ENCODE measurements around the gene CNBP.
"Not testable (repeated sequence)": the region's sequence is repeated elsewhere in the genome, so short reads cannot be mapped to it uniquely, and the experiment has no call there.

CNBP gene

GRCh38 chr3:129184784-129185542, 1.3 kb upstream of the CNBP start:
- DNase-seq, result not testable (repeated sequence)

DNA sequence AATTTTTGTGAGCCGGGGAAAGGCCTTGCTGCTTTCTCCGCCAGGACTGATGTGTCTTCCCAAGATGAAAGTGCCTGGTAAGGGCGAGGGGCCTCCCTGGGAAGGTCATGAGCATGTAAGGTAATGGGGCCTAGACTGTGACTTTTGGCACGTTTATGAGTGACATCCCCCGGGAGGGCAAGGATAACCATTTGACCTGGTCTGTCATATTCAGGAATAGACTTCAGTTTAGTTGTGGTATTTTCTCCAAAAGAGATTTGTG, 631 bp upstream of the CNBP start:
- peak in 1 of 2 donors; percentile 35 for DNase-seq

- DNase-seq, result no peak
Observed at GRCh38 chr3:129182390-129183185, 1.1 kb downstream of the CNBP start.

GRCh38 chr3:129181819-129182218, 1.9 kb downstream of the CNBP start:
- no peak for DNase-seq

- DNase-seq, result no peak
Observed at GRCh38 chr3:129180461-129180860, 3.2 kb downstream of the CNBP start.

- no peak for DNase-seq
Observed at GRCh38 chr3:129176051-129176450, 7.6 kb downstream of the CNBP start.

GRCh38 chr3:129173725-129174124, 10.0 kb downstream of the CNBP start:
- DNase-seq, result no peak

DNA sequence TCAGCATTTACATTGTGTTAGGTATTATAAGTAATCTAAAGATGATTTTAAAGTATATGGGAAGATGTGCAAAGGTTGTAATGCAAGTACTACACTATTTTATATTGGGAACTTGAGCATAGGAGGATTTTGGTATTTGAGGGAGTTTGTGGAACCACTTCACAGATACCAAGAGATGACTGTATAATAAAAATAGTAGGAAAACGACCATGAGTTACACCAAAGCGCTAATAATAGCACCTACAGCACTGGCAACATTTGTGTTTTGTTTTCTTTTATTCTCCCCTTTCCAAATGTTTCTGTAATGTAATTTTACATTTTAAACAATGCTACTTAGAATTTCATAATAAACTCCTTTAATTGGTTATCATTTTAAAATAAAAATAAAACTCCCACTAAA, 10.5 kb downstream of the CNBP start:
- DNase-seq, result no peak

DNA sequence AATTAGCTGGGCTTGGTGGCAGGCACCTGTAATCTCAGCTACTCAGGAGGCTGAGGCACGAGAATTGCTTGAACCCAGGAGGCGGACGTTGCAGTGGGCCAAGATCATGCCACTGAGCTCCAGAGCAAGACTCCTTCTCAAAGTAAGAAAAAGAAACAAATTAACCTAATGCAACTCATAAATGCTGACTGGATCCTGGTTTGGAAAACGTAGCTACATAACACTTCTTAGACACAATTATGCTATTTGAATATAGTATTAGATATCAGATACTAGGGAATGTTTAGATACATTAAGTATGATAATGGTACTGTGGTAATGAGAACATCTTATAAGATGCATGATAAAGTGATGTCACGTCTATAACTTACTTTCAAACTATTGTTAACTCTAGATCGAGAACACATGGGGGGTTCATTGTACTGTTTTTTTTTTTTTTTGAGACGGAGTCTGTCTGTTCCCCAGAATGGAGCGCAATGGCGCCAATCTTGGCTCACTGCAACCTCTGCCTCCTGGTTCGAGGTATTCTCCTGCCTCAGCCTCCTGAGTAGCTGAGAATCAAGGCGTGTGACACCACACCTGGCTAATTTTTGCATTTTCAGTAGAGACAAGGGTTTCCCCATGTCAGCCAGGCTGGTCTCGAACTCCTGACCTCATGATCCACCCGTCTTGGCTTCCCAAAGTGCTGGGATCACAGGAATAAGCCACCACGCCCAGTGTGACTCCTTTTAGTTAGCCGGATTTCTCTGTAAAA, 16.9 kb downstream of the CNBP start:
- no peak for DNase-seq

DNA sequence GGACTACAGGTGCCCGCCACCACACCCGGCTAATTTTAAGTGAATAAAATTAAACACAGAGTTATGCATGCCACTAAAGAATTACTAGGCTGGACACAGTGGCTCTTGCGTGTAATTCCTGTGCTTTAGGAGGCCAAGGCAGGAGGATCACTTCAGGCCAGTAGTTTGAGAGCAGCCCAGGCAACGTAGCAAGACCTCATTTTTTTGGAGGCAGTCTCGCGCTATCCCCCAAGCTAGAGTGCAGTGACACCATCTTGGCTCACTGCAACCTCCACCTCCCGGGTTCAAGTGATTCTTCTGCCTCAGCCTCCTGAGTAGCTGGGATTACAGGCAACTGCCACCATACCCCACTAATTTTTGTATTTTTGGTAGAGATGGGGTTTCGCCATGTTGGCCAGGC, 18.1 kb downstream of the CNBP start:
- DNase-seq, result not testable (repeated sequence)

DNA sequence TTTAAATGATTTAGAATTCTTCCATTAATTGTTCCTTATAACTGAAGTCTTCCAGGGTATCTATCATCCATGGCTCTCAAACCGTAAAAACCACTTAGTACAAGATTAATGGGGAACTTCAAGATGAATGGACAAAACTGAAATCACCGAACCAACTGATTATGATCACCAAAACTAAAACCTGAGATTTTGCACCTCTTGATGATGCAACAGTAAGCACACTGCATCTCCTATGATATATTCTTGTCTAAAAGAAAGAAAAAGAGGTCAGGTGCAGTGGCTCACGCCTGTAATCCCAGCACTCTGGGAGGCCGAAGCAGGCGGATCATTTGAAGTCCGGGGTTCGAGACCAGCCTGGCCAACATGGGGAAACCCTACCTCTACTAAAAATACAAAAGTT, 19.2 kb downstream of the CNBP start:
- DNase-seq, result no peak

GRCh38 chr3:129162729-129163579, 20.7 kb downstream of the CNBP start:
- DNase-seq, result no peak

- DNase-seq, result no peak
Observed at GRCh38 chr3:129161860-129162271, 21.8 kb downstream of the CNBP start.

DNA sequence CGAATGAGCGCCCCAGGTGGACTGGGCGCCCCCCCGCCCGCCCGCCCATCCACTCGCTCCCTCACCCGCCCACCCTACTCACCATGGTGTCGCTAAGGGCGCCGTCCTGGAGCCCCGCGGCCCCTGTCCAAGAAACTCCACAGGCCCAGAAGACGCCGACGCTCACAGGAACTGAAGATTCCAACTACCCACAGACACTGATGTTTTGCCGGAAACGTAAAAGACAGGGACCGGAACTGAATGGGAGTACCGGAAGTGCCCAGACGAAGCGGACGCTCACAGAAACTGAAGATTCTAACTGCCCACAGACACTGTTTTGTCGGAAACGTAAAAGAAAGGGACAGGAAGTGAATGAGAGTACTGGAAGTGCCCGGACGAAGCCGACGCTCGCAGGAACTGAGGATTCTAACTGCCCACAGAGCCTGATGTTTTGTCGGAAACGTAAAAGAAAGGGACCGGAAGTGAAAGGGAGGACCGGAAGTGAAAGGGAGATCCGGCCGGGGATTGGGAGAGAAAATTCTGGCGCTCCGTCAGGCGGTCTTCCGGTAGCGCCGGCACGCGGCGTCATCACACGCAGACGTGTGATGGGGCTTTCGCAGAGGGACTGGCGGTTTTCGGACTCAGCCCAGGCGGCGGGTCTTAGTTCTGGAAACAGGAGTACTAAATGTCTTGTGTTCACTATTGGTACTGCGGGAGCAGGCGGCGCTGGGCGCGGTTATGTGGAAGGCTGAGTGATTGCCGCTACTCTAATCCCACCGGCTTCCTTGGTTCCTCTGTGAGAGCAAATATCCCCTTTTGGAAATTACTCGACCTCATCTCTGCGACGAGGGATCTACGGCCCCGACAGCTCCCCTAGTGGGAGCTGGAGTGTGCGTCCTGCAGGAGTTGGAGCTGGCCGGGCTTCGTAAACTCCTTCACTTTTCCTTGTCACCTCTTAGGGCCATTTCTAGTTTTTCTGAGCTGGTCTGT, 22.5 kb downstream of the CNBP start, which contains the start of gene ISY1:
Gene ISY1 (minus strand): TSS at position 173 of the 969 bp plus-strand sequence. CDS start 88 bp downstream, at position 85.
- peak; percentile 78 to 79 for DNase-seq

DNA sequence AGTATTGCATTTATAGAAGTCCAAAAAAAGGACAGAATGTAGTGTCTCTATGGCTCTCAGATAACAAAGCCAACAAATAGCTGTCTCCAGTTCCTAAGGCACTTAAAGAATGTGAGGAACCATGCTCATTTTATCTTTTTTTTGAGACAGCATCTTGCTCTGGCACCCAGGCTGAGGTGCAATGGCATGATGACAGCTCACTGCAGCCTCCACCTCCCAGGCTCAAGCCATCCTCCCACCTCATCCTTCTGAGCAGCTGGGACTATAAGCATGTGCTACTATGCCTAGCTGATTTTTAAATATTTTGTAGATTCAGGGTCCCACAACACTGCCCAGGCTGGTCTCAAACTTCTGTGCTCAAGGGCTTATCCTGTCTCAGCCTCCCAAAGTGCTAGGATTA, 38.9 kb downstream of the CNBP start:
- DNase-seq, result no peak

DNA sequence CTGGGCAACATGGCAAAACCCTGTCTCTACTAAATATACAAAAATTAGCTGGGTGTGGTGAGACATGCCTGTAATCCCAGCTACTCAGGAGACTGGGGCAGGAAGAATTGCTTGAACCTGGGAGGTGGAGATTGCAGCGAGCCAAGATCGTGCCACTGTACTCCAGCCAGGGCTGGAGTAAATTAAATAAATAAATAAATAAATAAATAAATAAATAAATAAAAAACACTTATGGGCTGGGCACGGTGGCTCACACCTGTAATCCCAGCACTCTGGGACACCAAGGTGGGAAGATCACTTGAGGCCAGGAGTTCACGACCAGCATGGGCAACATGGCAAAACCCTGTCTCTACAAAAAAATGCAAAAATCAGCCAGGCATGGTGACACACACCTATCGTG, 42.7 kb downstream of the CNBP start:
- not testable (repeated sequence) for DNase-seq

DNA sequence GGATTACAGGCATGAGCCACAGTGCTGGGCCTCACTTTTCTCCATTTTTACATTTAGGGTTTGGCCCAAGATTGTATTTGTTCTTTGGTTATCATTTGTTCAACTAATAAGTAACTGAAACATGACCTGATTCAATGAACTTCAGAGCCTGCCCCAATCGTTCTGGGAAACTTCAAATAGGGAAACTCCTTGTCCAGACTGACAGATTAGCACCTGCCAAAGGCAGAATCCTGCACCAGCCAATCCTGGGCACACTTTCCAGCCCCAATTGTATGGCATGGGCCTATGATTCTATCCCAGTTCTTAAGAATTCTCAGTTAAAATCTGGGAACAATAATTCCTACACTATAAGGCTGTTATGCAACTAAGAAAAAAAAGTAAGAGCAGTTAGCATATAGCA, 43.8 kb downstream of the CNBP start:
- DNase-seq, result no peak

- DNase-seq, result not testable (repeated sequence)
Observed at GRCh38 chr3:129136275-129136674, 47.4 kb downstream of the CNBP start.

DNA sequence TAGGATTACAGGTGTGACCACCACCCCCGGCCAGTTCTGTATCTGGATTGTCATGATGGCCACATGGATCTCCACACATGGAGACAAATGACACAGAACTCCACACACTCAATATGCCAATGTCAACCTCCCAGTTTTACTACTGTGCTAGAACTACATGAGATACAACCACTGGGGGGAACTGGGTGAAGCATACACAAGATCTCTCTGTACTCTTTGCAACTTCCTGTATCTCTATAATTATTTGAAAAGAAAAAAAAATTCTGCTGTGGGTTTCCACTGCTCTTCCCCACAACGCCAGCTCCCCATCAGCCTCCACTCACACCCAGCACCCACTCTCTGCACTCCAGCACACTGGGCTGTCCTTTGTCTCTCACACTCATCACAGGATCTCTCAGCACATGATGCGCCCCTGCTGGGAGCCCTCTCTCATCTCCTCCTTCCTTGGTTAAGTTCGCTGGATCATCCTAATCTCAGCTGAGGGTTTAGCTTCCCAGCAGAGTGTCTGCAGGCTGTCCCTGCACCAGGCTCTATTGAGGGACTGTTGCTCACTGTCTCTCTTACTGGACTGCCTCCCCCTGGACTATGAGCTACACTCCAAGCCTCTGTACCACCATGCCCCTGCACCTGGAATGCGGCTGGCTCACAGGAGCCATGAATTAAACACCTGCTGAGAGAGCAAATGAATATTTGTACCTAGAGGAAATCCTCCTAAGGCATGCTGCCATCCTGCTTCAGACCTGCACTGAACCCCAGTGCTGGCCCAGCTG, 51.4 kb downstream of the CNBP start:
- no peak for DNase-seq

DNA sequence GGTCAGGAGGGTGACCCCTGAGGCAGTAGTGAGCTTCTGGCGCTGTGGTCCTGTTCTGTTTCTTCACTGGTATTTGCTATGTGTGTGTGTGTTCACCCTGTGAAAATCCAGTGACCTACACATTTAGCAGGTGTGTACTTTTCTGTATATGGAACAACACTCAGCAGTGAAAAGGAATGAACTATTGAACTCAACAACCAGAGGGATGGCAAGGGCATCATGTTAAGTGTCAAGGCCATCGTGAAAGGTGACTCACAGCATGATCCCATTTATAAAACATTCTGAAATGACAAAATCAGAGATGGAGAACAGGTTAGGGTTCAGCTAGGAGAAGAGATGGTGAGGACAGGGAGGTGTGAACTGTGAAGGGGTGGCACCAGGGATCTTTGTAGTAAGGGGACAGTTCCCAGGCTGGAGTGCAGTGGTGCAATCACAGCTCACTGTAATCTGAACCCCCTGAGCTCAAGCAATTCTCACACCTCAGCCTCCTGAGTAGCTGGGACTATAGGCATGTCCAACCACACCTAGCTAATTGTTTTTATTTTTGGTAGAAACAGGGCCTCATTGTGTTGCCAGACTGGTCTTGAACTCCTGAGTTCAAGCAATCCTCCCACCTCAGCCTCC, 52.1 kb downstream of the CNBP start:
- no peak for DNase-seq

Data from stimulated activated CD4-positive, alpha-beta T cell treated with anti-CD3 and anti-CD28 coated beads, Interleukin-2, amount 100 ng/mL, for 48 hours (primary cell).